Activated CD4-positive, alpha-beta T cell treated with anti-CD3 and anti-CD28 coated beads, Interleukin-10, Interleukin-2, amounts not matched to agents 100 ng/mL and 50 ng/mL, durations not matched to agents 16 hours and 8 hours (primary cell): ENCODE measurements around the gene RNF217.
"Not testable (repeated sequence)": the region's sequence is repeated elsewhere in the genome, so short reads cannot be mapped to it uniquely, and the experiment has no call there.

ENCODE experiments used
- DNase-seq: peaks from one replicate; pipeline ENCODE4 v3.0.0-alpha.2; 2020

Gene RNF217

DNA sequence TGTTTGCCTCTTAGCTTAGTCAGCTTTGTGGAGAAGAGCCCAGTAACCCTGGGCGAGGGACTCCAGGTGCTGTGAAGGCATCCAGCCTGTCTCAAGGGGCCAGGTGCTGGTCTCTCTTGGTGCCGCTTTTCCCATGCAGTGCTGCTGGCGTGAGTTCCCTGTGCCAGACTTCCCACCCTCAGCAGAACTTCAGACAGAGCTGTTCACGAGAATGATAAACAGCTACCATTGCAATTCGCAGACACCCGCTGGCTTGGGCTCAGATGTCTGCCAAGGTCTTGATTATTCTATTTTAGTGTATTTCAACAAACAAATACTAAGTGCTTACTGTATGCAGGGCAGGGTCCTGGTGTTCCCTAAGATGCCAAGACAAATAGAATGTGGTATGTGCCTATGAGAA lies 57.7 kb downstream of the RNF217 start:
- DNase-seq = no peak

DNA sequence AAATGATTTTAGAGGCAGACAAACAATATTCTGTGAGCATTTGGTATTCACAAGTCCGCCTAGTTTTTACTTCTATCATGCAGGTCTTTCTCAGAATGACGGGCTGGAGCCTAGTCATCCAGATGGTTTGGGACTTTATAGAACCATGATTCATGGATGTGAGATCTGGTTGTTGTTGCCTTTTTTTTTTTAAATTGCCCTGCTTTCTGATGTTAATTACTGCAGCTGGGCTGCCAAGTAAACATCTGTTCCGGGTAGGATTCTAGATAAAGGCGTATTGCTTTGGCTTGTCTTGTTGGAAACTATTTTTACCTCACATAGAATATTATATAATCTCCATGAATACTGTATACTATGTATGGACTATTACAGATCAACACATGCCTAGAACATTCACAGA lies 58.1 kb downstream of the RNF217 start:
- no peak for DNase-seq

DNA sequence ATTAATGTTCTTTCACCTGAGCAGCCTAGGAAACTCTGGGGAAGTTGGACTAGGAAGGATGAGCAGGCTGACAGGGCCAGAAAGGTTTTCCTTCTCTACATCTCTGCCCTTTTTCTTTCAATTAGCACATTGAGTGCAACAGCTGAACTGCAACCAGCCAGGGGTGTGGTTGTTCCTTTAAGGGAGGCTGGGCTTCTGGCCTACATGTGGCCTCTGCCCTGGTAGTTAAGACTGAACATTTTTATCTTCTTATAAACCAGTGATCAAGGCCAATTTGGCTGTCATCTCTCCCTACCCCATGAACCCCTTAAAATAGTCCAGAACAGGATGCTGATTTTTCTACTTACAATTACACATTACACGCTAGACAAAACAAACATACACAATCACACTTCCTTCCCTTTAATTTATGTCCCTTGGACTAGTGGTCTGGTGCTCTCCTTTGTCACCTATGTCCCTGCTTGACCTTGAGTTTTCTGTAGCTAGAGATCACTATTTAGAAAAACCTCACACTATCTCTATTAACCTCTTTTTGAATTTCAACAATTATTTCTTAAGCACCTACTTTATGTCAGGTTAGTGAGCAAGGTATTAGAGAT lies 60.3 kb downstream of the RNF217 start:
- no peak for DNase-seq

DNA sequence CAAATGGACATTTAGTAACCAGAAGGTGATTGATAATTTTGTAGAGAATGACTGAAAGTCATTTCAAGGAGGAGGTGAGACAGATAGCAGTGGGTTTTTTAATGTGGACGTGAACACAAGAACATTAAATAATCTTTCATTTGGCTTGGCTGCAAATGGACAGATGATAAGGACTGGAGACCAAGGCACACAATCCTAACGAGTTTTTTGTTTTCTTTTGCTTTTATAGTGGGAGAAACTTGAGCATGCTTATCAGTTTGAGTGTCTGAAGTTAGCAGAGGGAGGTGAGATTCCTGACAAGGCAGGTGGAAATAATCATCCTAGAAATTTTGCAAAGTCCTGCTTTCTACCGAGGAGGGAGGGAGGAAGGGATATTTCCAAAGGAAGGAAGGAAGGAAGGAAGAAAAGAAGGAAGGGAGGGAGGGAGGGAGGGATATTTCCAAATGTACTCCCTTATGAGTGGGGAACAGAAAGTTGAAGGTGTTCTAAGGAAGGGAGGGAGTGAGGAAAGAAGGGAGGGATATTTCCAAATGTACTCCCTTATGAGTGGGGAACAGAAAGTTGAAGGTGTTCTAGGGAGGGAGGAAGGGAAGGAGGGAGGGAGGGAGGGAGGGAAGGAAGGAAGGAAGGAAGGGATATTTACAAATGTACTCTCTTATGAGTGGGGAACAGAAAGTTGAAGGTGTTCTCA lies 63.1 kb downstream of the RNF217 start:
- no peak for DNase-seq

DNA sequence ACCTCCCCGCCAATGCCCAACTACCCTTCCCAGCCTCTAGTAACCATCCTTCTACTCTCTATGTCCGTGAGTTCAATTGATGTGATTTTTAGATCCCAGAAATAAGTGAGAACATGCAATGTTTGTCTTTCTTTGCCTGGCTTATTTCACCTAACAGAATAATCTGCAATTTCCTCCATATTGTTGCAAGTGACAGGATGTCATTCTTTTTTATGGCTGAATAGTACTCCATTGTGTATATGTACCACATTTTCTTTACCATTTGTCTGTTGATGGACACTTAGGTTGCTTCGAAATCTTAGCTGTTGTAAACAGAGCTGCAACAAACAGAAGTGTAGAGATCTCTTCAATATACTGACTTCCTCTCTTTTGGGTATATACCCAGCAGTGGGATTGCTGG lies 65.0 kb downstream of the RNF217 start:
- DNase-seq = no peak

DNA sequence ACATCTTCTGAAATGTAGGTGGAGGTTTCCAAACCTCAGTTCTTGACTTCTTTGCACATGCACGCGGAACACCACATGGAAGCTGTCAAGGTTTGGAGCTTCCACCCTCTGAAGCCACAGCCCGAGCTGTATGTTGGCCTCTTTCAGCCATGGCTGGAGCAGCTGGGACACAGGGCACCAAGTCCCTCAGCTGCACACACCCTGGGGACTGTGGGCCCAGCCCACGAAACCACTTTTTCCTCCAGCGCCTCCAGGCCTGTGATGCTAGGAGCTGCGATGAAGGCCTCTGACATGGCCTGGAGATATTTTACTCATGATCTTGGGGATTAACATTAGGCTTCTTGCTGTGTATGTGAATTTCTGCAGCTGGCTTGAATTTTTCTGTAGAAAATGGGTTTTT lies 68.7 kb downstream of the RNF217 start:
- no peak for DNase-seq

DNA sequence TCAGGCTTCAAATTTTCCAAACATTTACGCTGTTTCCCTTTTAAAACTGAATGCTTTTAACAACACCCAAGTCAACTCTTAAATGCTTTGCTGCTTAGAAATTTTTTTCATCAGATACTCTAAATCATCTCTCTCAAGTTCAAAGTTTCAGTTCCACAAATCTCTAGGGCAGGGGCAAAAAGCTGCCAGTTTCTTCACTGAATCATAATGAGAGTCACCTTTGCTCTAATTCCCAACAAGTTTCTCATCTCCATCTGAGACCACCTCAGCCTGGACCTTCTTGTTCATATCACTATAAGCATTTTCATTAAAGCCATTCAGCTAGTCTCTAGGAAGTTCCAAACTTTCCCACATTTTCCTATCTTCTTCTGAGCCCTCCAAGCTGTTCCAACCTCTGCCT lies 69.1 kb downstream of the RNF217 start:
- no peak for DNase-seq

DNA sequence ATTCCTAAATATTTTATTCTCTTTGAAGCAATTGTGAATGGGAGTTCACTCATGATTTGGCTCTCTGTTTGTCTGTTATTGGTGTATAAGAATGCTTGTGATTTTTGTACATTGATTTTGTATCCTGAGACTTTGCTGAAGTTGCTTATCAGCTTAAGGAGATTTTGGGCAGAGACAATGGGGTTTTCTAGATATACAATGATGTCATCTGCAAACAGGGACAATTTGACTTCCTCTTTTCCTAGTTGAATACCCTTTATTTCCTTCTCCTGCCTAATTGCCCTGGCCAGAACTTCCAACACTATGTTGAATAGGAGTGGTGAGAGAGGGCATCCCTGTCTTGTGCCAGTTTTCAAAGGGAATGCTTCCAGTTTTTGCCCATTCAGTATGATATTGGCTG lies 72.7 kb downstream of the RNF217 start:
- DNase-seq = not testable (repeated sequence)

DNA sequence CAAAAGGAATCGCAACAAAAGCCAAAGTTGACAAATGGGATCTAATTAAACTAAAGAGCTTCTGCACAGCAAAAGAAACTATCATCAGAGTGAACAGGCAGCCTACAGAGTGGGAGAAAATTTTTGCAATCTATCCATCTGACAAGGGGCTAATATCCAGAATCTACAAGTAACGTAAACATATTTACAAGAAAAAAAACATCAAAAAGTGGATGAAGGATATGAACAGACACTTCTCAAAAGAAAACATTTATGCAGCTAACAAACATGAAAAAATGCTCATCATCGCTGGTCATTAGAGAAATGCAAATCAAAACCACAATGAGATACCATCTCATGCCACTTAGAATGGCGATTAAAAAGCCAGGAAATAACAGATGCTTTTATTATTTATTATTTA lies 74.2 kb downstream of the RNF217 start:
- not testable (repeated sequence) for DNase-seq

DNA sequence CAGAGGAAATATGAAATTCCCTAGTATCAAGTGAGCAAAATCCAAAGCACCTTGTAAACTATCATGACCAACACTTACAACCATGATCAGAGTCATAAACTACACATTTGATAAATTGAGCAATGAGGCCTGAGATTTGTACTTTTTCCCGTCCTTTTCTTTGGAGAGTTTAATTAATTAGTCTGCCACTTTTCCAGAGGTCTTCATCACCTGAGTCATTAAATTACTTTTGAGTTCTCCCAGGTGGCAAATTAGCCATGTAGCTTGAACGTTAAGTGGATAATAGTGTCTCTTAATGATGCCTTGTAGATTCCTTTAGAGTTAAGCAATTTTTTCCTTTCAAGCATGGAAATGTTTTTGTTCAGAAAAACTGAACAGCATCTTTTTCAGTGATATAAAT lies 75.6 kb downstream of the RNF217 start:
- no peak for DNase-seq

DNA sequence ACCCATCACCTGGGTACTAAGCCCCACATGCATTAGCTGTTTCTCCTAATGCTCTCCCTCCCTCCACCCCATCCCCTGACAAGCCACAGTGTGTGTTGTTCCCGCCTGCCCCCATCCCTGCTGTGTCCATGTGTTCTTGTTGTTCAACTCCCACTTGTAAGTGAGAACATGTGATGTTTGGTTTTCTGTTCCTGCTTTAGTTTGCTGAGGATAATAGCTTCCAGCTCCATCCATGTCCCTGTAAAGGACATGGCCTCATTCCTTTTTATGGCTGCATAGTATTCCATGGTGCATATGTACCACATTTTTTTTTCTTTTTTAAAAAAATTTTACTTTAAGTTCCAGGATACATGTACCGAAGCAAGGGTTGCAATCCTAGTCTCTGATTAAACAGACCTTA lies 76.7 kb downstream of the RNF217 start:
- no peak for DNase-seq

DNA sequence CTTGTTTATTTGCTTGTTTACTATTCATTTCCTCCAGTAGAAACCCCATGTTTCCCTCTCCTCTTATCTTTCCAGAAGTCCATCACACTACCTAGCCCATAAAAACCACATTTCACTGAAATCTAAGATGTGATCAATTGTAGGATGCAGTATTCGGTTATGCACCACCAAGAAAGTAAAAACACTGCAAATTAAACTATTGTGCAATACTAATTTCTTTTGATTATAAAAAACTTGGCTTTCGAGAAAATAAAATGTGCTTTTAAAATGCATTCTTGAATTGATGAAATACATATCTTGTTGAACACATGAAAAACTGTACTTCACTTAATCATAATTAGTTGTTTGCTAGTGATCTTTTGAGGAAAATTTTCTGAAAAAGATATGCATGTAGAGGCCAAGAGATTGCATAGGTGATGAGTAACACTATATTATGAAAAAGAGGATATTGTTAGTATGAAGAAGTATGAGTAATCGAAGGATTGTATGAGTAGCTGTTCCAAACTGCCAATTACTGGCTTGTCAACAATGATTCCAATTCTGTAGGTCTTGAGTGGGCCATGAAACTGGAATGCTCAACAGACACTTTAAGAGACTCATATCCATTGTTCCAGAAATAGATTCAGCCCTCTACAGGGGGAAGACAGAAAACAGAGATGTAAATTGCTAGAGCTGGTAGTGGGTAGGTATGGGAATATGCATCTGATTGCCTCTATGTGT lies 79.7 kb downstream of the RNF217 start:
- no peak for DNase-seq

DNA sequence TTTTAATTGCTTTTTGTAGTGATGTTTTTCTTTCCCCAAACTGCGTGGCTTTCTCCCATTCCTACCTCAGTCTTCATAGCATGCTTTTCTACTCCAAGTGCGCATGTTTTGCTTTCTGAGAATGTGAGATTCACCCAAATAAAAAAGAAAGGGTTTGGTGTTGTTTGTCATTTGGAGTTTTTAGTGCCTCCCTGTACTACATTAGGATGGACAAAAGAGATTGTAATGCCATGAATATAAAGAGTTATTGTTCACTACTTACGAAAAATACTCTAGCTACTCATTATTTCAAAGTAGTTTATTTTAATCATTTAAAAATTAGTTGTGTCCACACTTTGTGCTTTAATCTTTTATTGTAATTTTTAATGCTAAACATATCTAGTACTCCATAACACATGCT lies 81.8 kb downstream of the RNF217 start:
- DNase-seq = no peak

DNA sequence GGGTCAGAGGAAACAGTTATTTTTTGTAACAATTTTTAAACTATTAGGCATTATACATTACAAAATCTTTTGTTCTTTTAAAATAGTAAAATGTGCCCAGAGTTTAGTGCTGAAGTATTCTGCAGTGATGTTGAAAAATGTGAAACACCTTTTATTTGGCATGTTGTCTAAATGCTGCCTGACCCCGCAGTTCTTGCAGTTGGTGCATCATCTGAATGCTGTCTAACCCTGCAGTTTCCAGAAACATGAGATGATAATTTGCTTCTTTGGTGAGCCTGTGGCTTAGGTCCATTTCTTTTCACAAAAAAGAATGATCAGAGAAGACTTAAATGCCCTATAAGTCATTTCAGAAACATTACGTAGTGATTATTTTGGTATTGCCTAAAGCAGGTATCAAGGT lies 82.4 kb downstream of the RNF217 start:
- DNase-seq = no peak

DNA sequence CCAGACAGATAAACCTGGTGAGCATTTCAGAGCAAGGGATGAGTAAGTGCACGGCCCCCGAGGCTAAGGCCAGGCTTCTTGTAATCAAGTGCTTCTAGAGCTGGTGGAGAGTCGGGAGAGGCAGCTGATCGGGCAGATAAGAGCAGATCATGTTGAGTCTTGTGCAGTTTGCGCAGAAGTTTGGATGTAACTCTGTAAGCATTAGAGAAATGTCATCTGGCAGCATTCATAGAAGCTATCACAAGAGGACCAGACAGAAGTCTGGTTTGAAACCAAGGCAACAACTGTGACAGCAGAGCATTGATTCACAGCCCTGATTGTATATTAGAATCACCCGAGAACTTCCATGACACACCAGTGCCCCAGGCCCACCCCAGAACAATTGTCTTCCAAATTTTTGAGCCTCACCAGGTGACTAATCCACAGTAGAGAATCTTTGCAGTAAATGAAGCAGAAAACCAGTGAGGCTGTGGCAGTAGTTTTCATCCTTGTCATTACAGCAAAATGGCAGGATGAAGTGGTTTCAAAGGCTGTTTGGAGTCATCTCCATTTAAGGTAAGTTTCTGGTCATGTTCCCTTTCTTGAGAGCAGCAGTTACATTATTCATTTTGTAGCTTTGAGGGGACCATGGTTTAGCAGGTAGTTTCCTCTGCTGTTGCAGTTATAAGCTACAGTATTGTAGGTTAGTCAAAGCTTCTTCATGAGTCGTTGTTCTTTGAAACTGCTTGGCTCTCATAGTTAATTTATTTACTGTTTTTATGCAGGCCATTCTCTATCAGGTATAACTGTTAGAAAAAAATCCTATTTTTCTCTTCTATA lies 84.1 kb downstream of the RNF217 start:
- no peak for DNase-seq

DNA sequence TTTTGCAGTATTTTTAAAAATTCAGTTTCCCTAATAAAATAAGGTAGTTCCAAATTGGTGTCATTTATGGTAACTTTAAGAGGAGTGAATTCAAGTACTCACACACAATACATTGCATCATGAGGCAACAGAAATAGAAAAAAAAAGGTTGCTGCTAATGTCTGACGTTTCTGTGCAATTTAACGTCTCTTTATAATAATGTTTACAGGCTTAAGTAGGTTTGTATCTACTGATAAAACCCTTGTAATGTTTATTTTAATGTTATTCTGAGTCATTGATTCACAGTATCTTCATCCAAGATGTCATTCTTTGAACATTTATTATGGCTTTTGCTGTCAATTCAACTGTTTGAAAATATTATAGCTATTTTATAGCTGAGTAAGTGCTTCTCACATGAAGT lies 86.0 kb downstream of the RNF217 start:
- DNase-seq = no peak

DNA sequence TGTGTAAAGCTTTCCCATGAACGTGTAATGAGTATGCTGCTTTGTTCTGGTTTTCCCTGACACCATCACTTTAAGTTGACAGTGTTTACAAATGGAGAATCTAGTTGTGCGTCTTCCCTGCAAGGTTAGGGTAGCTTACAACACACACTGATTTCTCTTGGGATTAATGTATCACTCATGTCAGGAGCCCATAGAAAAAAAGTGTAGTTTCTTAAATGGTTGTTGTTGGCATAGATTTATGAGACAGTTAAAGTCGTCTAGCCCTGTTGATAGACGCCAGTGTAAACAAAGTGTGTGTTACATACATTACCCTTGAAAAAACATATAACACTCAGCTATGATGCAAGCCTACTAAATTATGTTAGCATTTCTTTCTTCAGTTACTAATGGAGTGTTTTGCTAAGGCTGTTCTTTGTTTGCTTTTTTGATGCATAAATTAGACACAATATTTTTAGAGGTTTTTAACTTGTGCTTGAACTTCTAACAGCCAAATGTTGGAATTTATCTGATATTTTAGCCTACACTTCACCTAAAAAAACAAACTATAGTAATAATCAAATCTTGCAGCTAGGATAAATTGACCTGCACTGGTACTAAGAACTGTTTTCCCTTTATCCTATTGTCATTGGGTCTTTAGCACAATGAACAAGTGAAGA lies 88.6 kb downstream of the RNF217 start:
- DNase-seq = no peak

DNA sequence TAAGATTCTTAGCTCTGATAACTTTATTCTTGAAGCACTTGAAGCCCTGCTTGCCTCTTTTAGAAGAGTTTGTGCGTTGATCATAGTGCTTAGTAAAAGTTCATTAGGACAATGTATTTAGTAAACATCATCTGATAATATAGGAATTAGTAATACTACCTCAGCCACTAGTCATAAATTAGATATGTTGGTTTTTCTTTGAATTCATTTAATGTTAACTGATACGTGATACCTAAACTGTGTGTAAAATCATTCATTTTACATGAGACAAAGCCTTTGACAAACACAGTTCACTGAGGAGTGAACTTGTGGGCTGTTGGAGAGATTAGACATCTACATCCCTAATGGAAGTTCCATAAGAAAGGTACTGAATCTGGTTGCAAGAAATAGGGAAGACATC lies 91.6 kb downstream of the RNF217 start:
- DNase-seq = no peak

DNA sequence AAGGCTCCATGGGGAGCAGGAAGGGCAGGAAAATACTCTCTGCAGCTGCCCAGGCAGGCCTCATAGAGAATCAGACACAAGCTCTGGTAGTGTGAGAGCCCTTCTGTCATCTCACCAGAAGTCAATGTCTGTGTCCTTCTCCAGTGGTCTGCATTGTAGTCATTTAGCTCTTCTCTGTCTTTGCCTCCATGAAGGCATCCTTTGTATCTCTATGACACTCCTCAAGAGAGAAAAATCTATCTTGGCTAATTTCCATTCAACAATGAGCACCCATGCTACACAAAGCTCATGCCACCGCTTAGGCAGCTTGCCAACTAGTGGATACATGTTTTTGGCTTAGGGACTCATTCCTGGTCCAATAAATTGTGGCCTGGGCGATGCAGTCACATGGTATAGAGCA lies 92.1 kb downstream of the RNF217 start:
- DNase-seq = no peak

DNA sequence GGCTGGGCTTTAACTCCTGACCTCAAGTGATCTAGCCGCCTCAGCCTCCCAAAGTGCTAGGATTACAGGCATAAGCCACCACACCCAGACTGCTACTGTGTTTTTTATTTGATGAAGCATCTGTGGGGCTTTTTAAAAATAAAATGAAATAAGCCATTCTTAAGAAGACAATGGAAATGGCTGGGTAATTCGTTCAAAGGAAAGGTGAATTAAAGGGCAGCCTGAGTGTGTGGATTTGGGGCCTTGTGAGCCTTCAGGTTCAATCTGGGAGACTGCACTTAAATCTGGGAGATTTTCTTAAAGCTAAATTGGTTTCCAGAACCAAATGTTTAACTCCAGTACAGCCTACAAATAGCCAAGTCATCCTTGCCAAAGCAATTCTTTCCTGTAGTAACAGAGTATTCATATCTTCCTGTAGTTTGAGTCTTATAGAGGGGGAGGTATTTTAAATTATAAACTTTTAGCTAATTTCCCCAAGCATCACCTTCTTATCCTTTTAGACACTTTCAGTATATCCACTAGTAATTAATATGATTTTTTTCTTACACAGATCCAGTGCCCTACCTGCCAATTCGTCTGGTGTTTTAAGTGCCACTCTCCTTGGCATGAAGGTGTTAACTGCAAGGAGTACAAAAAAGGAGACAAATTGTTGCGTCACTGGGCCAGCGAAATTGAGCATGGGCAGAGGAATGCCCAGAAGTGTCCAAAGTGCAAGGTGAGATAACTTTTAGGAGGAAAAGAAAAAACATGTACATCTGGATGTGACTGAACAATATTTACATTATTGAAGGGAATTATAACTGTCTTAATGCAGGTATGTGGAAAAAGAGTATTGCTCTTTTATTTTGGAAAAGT lies 95.4 kb downstream of the RNF217 start:
- DNase-seq = no peak

DNA sequence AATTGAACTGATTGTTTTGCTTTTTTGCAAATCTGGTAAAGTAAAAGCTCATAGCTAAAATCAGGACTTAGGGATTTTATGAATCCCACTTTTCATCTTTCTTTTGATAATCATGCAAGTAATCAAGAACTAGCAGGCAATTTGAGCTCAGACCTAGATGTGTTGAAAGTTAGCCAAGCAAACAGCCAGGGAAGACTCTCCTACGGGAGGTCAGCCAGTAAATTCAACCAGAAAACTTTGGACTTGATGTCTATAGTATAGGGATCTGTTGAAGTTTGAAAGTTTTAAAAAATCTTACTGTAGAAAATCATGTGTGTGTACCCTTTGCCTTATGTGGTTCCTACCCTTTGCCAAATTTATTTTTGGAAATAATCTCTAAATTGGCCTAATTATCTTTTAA lies 96.3 kb downstream of the RNF217 start:
- DNase-seq = no peak

DNA sequence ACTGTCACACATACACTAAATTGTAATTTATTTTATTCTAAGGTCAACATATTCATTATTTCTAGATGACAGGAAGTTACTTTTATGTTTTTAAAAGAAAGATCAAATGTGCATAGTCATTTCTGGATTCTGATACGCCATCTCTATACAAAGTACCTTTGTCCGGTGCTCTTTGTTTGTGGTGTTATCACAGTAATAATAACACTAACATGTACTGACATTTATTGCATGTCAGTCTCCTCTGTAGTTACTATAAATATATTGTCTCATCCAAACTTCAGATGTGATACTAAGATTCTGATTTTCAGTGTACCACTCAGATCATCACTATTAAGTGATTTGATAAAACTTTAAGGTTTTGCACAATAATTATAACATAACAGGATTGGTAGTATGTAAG lies 101.1 kb downstream of the RNF217 start:
- no peak for DNase-seq
